PC-3 (cell line): Measurements from ENCODE around the gene SRPX2.

Experiments used
- CTCF ChIP-seq: fragments of 300-600 bp; sonication (generic); conservative IDR thresholded peaks from 2 replicates; pipeline ENCODE4 v1.5.1; 2017; ENCODE audit warnings: antibody characterized with exemption, low read depth, mild to moderate bottlenecking, low read length
- EZH2 ChIP-seq: fragments of 300-600 bp; sonication (generic); IDR thresholded peaks from one replicate; pipeline ENCODE4 v1.6.1; 2017; ENCODE audit warnings: antibody characterized with exemption, mild to moderate bottlenecking, low read length; ENCODE audit not compliant: unreplicated experiment
- EZH2phosphoT487 ChIP-seq: fragments of 300-600 bp; sonication (generic); IDR thresholded peaks from 2 replicates; pipeline ENCODE4 v1.6.1; 2018; ENCODE audit warnings: mild to moderate bottlenecking, antibody characterized with exemption, low read length, borderline replicate concordance

GRCh38 chrX:100677611-100678181 lies 33.7 kb downstream of the SRPX2 start:
- no peak for TF ChIP-seq CTCF
- no peak for TF ChIP-seq EZH2
- TF ChIP-seq EZH2phosphoT487 = no peak
